Measurements from ENCODE around the gene ESD.

GRCh38 chr13:46782691-46783090, 14.3 kb downstream of the ESD start:
- no peak for TF ChIP-seq EZH2 (IDR thresholded peaks at IDR 0.05; ENCODE audit: low read length, unreplicated experiment)
- TF ChIP-seq EZH2phosphoT487 (IDR thresholded peaks at IDR 0.05; ENCODE audit: borderline replicate concordance, low read length), result no peak
